Panc1 (cell line): ENCODE results near the gene SCAF11. TPM values are rescaled to one million over a fixed set of nuclear protein-coding genes. Genes with fewer than 3 reads are reported as not detected.

Source experiments
- ATAC-seq: fragments of 200-7000 bp; cut with Tn5 transposase; 2 replicates; pipeline ENCODE4 v1.9.1; 2020; ENCODE audit warnings: mild to moderate bottlenecking, moderate library complexity
- BruUV-seq: library from RNA; stranded (reverse); fragments of 400-500 nt; replicated peaks from 2 replicates; lab custom pipeline; 2021; lab: Mats Ljungman, UMichigan
- CTCF ChIA-PET: fragments of 300-600 bp; sonication (Branson Sonifier 250); formaldehyde crosslinking; loops from one replicate; lab custom pipeline; 2022; ENCODE audit warnings: antibody characterized with exemption; lab: Charles Lee
- POLR2A ChIA-PET: fragments of 300-600 bp; sonication (Branson Sonifier 250); formaldehyde crosslinking; loops from one replicate; lab custom pipeline; 2022; ENCODE audit warnings: antibody characterized with exemption; lab: Charles Lee
- DNase-seq: peaks from one replicate; pipeline ENCODE4 v3.0.0-alpha.2; 2010; ENCODE audit warnings: low read depth, low spot score
- H3K27ac ChIP-seq: 2 replicates; pipeline ENCODE4 v1.5.1; 2011; ENCODE audit warnings: mild to moderate bottlenecking, low read length, inconsistent platforms
- H3K27me3 ChIP-seq: fragments of 200-500 bp; sonication (Bioruptor generic); 2 replicates; pipeline ENCODE4 v1.6.0; 2014; ENCODE audit warnings: low read length, inconsistent platforms; ENCODE audit not compliant: control insufficient read depth, insufficient read depth
- H3K36me3 ChIP-seq: fragments of 200-500 bp; sonication (Bioruptor generic); 2 replicates; pipeline ENCODE4 v1.5.1; 2014; ENCODE audit warnings: inconsistent platforms, mild to moderate bottlenecking, low read length, moderate library complexity; ENCODE audit not compliant: control insufficient read depth, insufficient read depth
- H3K4me1 ChIP-seq: 2 replicates; pipeline ENCODE4 v1.5.1; 2011; ENCODE audit warnings: inconsistent platforms, mild to moderate bottlenecking, low read length, moderate library complexity; ENCODE audit not compliant: control insufficient read depth, insufficient read depth
- H3K4me3 ChIP-seq, 2 experiments: 2 replicates each; pipeline ENCODE4 v1.5.1; 2011 to 2012; ENCODE audit warnings: low read depth in 2 of 2, low read length in 2 of 2, mild to moderate bottlenecking in 2 of 2, inconsistent platforms in 1 of 2, moderate library complexity in 1 of 2
- H3K9me3 ChIP-seq: fragments of 200-500 bp; sonication (Bioruptor generic); 2 replicates; pipeline ENCODE4 v1.5.1; 2014; ENCODE audit warnings: low read depth, mild to moderate bottlenecking, inconsistent platforms, low read length, moderate library complexity; ENCODE audit not compliant: control insufficient read depth, insufficient read depth
- POLR2AphosphoS5 ChIP-seq: IDR thresholded peaks from 2 replicates; pipeline ENCODE4 v1.6.1; 2012; ENCODE audit warnings: mild to moderate bottlenecking, low read depth, low read length, moderate library complexity
- REST ChIP-seq, 2 experiments: IDR thresholded peaks; 2 replicates each; pipeline ENCODE4 v1.6.1; 2011 to 2012; ENCODE audit warnings: low read depth in 2 of 2, control low read depth in 1 of 2, low read length in 1 of 2, mild to moderate bottlenecking in 1 of 2, moderate library complexity in 1 of 2; ENCODE audit not compliant: insufficient read depth in 1 of 2
- SIN3A ChIP-seq: IDR thresholded peaks from 2 replicates; pipeline ENCODE4 v1.6.1; 2012; ENCODE audit warnings: low read depth, mild to moderate bottlenecking, low read length, moderate library complexity, borderline replicate concordance; ENCODE audit not compliant: insufficient read depth
- TCF7L2 ChIP-seq: IDR thresholded peaks from 2 replicates; pipeline ENCODE4 v1.6.1; 2011; ENCODE audit warnings: mild to moderate bottlenecking, low read depth, low read length, inconsistent platforms
- in situ Hi-C: cut with HindIII; loops from 2 replicates; pipeline ENCODE4 v1.10.0; 2016; ENCODE audit warnings: low sequenced_read_pairs, low pct_unique_long_range_greater_than_20kb
- intact Hi-C: fragments of 100-400 bp; cut with micrococcal nuclease; formaldehyde crosslinking; loops from one replicate; pipeline ENCODE4 v1.10.0; 2022; ENCODE audit not compliant: unreplicated experiment
- total RNA-seq: library from RNA; stranded (reverse); gene quantifications from one replicate; pipeline ENCODE4 v1.2.1, GENCODE V29; 2021; ENCODE audit not compliant: unreplicated experiment
- TF ChIP-seq, protein P1 (sequence below): fragments of 450-650 bp; IDR thresholded peaks from 2 replicates; pipeline ENCODE4 v1.5.1; 2017; ENCODE audit warnings: mild to moderate bottlenecking

Gene SCAF11
- total RNA-seq, 1 experiment from 2014 or later, result 98.3 TPM

GRCh38 chr12:45946435-45946834 lies 43.9 kb downstream of the SCAF11 start:
- DNase-seq (no peak), ATAC-seq (no peak)
- no peaks in the 10 kb centered on the region for H3K27me3 ChIP-seq
- intact Hi-C loops, result no loop called here
- BruUV-seq, result no TSS peak
- no peaks in the 10 kb centered on the region for H3K9me3 ChIP-seq
- H3K27ac ChIP-seq, result no peak overlapping the region
- H3K4me3 ChIP-seq, result no peak overlapping the region
- POLR2A ChIA-PET, result no interaction called here
- no peaks in the 10 kb centered on the region for H3K4me1 ChIP-seq
- CTCF ChIA-PET, result no interaction called here
- H3K36me3 ChIP-seq, result peaks cover 31% of the 10 kb centered on the region
- in situ Hi-C loops, result no loop called here
- TF ChIP-seq REST (IDR thresholded peaks at IDR 0.05; ENCODE audit: insufficient read depth in 1 of 2, low read depth in 2 of 2, low read length in 1 of 2), result no peak
- no peak for TF ChIP-seq SIN3A
- no peak for TF ChIP-seq POLR2AphosphoS5
- TF ChIP-seq TCF7L2, result no peak
- TF ChIP-seq, protein P1, sequence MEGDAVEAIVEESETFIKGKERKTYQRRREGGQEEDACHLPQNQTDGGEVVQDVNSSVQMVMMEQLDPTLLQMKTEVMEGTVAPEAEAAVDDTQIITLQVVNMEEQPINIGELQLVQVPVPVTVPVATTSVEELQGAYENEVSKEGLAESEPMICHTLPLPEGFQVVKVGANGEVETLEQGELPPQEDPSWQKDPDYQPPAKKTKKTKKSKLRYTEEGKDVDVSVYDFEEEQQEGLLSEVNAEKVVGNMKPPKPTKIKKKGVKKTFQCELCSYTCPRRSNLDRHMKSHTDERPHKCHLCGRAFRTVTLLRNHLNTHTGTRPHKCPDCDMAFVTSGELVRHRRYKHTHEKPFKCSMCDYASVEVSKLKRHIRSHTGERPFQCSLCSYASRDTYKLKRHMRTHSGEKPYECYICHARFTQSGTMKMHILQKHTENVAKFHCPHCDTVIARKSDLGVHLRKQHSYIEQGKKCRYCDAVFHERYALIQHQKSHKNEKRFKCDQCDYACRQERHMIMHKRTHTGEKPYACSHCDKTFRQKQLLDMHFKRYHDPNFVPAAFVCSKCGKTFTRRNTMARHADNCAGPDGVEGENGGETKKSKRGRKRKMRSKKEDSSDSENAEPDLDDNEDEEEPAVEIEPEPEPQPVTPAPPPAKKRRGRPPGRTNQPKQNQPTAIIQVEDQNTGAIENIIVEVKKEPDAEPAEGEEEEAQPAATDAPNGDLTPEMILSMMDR, result no peak

- Histone ChIP-seq H3K27me3 (no peaks in the 10 kb centered on the region), H3K27ac (no peak overlapping the region), H3K4me3 (no peak overlapping the region), H3K4me1 (no peaks in the 10 kb centered on the region), H3K36me3 (peaks cover 29% of the 10 kb centered on the region), H3K9me3 (no peaks in the 10 kb centered on the region)
- no peak for TF ChIP-seq TCF7L2
- TF ChIP-seq POLR2AphosphoS5, result no peak
- no peak for TF ChIP-seq SIN3A
- TF ChIP-seq REST (IDR thresholded peaks at IDR 0.05; ENCODE audit: insufficient read depth in 1 of 2, low read depth in 2 of 2, low read length in 1 of 2), result no peak
- TF ChIP-seq, protein P1, result no peak
- intact Hi-C loops, result no loop called here
- no TSS peak for BruUV-seq
- DNase-seq, result no peak
- POLR2A ChIA-PET, result no interaction called here
- CTCF ChIA-PET, result no interaction called here
- ATAC-seq, result no peak
- in situ Hi-C loops, result no loop called here
Observed at GRCh38 chr12:45944771-45945170, 45.6 kb downstream of the SCAF11 start.
